22Rv1 (cell line): ENCODE results near the gene TFF3.

Source experiments
- CTCF ChIP-seq: fragments of 450-650 bp; IDR thresholded peaks from 2 replicates; pipeline ENCODE4 v1.5.1; 2017; ENCODE audit warnings: mild to moderate bottlenecking
- ZFX ChIP-seq: fragments of 450-650 bp; IDR thresholded peaks from 2 replicates; pipeline ENCODE4 v1.6.1; 2017; ENCODE audit warnings: antibody characterized with exemption, borderline replicate concordance

DNA sequence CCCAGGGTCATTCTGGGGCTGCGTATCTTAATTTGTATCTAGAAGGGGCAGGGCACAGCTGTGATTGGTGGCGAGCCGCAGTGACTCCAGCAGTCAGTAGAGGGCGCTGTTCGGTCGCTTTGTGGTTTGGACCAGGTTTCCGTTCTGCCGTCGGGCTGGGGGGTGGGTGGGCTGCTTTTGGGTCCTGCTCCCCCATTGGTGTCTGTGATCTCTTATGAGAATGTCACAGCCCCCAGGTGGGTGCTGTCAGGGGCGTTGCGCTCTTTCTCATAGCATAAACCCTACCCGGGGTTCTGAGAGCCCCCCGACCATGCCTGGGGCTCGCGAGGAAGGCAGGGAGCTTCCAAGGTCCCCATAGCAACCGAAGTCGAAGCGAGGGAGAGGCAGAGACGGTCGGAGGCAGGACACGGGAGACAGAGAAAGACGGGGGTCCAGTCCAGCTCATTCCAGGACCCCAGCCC is 5.4 kb downstream of the TFF3 start:
- TF ChIP-seq CTCF (peak; percentile 72), ZFX (no peak)
